ENCODE data around the gene CYFIP2.
A peak's percentile ranks its signal among the peaks of the same experiment; 100 is the strongest.

CYFIP2 gene

DNA sequence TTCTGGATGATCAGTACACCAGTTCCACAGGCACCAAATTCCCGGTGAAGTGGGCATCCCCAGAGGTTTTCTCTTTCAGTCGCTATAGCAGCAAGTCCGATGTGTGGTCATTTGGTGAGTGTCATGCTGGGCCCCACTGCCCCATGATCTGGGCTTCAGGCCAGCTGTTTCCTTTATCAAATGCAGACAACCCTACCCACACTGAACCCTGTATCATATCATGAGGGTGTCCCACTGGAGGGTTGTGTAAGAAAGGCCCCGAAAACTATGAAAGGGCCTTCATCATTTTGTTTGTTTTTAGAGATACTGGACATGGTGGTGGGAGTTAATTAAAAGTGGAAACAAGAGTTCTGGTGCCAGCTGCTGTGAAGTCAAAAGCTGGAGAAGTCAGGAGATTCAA lies 20.0 kb upstream of the CYFIP2 start:
- Mint-ChIP-seq H3K9me3 (no peaks in the 10 kb centered on the region), H3K36me3 (peaks cover 66% of the 10 kb centered on the region), H3K4me3 (no peak overlapping the region), H3K27me3 (no peaks in the 10 kb centered on the region), H3K27ac (peak overlapping the region; percentile 60), H3K4me1 (peaks cover 78% of the 10 kb centered on the region)

DNA sequence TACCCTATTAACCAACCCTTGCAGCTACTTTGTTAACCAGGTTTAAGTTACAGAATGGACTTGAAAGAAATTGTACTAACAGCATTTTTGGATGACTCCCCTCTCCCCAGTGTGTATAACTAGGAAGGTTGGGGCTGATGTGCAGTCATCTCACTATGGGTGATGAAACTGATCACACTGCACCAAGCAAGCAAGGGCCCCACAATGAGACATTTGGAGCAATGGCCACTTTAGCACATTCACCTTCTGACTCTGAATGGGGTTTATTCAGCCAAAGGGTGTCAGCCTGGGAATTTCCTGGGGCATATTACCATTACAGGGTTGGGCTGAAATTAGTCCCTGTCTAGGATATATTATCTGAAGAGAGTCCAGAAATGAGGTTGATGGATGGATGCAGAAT lies 18.7 kb upstream of the CYFIP2 start:
- peak overlapping the region; percentile 50 for H3K4me3 Mint-ChIP-seq
- H3K27me3 Mint-ChIP-seq, result no peaks in the 10 kb centered on the region
- H3K4me1 Mint-ChIP-seq, result peaks cover 88% of the 10 kb centered on the region
- peaks cover 67% of the 10 kb centered on the region for H3K36me3 Mint-ChIP-seq
- peak overlapping the region; percentile 89 for H3K27ac Mint-ChIP-seq
- no peaks in the 10 kb centered on the region for H3K9me3 Mint-ChIP-seq

DNA sequence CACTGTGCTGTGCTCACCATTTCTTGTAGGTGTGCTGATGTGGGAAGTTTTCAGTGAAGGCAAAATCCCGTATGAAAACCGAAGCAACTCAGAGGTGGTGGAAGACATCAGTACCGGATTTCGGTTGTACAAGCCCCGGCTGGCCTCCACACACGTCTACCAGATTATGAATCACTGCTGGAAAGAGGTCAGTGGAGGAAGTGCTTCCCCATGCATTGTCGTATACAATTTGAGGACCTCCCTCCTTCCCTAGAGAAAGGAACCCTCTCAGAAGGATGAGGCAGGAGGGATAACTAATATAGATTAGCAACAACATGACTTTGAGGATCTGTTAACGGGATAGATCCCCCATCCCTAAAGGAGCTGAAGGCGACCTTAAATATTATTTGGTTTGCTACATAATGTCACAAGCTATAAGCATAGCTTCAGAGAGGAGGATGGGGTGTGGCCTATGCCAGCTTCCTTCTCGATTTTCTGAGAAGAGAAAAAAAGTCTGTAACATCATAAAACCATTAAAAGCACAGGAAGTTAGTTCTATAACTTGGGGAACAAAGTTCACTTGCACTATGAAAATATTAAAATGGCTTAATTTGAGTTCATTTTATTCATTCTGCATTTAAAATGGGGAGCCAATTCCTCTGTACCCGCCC lies 17.0 kb upstream of the CYFIP2 start:
- H3K27me3 Mint-ChIP-seq, result no peaks in the 10 kb centered on the region
- H3K9me3 Mint-ChIP-seq, result no peaks in the 10 kb centered on the region
- H3K4me3 Mint-ChIP-seq, result peak overlapping the region; percentile 75
- H3K4me1 Mint-ChIP-seq, result peaks cover 94% of the 10 kb centered on the region
- H3K36me3 Mint-ChIP-seq, result peaks cover 72% of the 10 kb centered on the region
- peak overlapping the region; percentile 89 for H3K27ac Mint-ChIP-seq

DNA sequence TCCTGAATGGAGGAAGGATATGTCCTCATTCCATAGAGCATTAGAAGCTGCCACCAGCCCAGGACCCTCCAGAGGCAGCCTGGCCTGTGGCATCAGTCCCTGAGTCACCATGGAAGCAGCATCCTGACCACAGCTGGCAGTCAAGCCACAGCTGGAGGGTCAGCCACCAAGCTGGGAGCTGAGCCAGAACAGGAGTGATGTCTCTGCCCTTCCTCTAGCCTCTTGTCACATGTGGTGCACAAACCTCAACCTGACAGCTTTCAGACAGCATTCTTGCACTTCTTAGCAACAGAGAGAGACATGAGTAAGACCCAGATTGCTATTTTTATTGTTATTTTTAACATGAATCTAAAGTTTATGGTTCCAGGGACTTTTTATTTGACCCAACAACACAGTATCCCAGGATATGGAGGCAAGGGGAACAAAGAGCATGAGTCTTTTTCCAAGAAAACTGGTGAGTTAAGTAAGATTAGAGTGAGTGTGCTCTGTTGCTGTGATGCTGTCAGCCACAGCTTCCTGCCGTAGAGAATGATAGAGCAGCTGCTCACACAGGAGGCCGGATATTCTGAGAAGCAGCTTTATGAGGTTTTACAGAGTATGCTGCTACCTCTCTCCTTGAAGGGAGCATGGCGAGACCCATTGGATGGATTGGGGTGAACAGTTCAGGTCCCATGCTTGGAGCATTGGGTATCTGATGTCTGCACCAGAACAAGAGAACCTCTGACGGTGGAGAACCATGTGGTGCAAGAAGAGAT lies 13.0 kb upstream of the CYFIP2 start:
- H3K4me3 Mint-ChIP-seq, result peak overlapping the region; percentile 71
- peaks cover 7% of the 10 kb centered on the region for H3K9me3 Mint-ChIP-seq
- peak overlapping the region; percentile 95 for H3K27ac Mint-ChIP-seq
- peaks cover 65% of the 10 kb centered on the region for H3K36me3 Mint-ChIP-seq
- no peaks in the 10 kb centered on the region for H3K27me3 Mint-ChIP-seq
- H3K4me1 Mint-ChIP-seq, result peaks cover 98% of the 10 kb centered on the region

DNA sequence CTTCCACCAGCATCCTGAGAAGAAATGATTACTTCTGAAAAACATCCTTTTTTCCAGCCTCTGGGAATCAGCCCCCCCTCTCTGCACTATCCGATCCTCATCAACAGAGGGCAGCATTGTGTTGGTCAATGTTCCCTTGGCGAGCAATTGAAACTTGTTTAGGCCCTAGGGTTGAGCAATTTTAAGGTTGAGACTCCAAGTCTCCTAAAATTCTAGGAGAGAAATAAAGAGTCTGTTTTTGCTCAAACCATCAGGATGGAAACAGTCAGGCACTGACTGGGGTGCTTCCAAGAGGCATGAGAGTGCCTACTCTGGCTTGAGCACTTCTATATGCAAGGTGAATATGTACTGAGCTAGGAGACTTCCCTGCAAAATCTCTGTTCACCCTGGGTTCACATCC lies 12.4 kb upstream of the CYFIP2 start:
- H3K27me3 Mint-ChIP-seq, result no peaks in the 10 kb centered on the region
- peaks cover 7% of the 10 kb centered on the region for H3K9me3 Mint-ChIP-seq
- peaks cover 96% of the 10 kb centered on the region for H3K4me1 Mint-ChIP-seq
- peaks cover 60% of the 10 kb centered on the region for H3K36me3 Mint-ChIP-seq
- H3K27ac Mint-ChIP-seq, result peak overlapping the region; percentile 95
- peak overlapping the region; percentile 71 for H3K4me3 Mint-ChIP-seq

DNA sequence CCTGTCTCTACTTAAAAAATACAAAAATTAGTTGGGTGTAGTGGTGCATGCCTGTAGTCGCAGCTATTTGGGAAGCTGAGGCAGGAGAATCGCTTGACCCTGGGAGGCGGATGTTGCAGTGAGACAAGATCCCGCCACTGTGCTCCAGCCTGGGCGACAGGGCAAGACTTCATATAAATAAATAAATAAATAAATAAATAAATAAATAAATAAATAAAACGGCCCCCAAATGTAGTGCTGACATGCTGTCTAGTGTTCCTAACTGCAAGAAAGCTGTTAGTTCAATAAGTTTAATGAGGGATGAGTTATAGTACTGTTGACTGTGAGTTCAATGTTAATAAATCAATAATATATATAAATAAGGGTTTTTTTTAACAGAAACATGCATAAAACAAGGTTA lies 7.5 kb upstream of the CYFIP2 start:
- Mint-ChIP-seq H3K27ac (peak overlapping the region; percentile 46), H3K4me3 (no peak overlapping the region), H3K9me3 (peaks cover 7% of the 10 kb centered on the region), H3K27me3 (no peaks in the 10 kb centered on the region), H3K36me3 (peaks cover 26% of the 10 kb centered on the region), H3K4me1 (peaks cover 83% of the 10 kb centered on the region)

DNA sequence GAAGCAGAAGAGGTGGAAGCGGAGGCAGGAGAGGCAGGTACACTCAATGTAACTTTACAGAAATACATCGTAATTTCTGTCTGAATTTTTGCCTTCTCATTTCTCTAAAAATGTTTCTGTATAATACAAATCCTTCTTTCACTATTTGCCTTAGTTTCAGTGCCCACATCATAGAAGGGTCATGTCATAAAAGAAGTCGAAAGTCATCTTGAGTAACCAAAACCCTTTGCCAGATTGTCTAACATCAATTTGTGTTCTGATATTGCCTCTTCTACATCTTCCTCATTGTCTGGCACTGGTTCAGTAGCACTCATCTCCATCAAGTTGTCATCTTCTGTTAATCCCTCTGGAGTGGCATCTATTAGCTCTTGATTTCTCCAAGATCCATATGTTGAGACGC lies 6.2 kb upstream of the CYFIP2 start:
- Mint-ChIP-seq H3K36me3 (peaks cover 16% of the 10 kb centered on the region), H3K27me3 (no peaks in the 10 kb centered on the region), H3K9me3 (peaks cover 7% of the 10 kb centered on the region), H3K4me3 (no peak overlapping the region), H3K27ac (peak overlapping the region; percentile 85), H3K4me1 (peaks cover 83% of the 10 kb centered on the region)

DNA sequence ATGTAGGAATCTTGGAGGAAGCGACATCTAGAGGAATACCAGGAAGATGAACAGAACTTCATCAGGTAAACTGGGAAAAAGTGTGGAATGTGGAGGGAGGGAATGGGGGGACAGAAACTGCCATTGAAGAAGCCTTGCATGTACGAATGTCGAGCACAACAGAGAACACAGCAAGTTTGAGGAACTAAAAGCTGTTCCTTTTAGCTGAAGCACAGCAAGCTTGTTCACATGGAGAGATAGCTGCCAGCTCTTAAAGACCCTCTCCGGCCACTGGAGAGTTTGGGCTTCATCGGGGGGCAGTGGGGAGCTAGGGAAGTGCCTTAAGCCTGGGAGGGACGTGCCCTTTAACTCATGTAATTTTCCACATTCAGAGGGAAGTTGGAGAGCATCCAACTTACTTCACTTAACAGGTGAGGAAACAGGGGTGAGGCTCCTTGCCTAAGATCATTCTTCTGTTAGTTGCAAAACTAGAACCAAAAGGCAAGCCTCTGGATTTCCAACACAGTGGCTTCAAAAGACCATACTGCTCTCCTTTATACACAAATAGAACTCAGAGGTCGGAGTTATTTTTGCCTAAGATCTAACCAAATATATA lies 2.3 kb upstream of the CYFIP2 start:
- H3K27me3 Mint-ChIP-seq, result no peaks in the 10 kb centered on the region
- H3K9me3 Mint-ChIP-seq, result no peaks in the 10 kb centered on the region
- H3K4me1 Mint-ChIP-seq, result peaks cover 69% of the 10 kb centered on the region
- H3K4me3 Mint-ChIP-seq, result peak overlapping the region; percentile 28
- peaks cover under 1% of the 10 kb centered on the region for H3K36me3 Mint-ChIP-seq
- H3K27ac Mint-ChIP-seq, result peak overlapping the region; percentile 75

DNA sequence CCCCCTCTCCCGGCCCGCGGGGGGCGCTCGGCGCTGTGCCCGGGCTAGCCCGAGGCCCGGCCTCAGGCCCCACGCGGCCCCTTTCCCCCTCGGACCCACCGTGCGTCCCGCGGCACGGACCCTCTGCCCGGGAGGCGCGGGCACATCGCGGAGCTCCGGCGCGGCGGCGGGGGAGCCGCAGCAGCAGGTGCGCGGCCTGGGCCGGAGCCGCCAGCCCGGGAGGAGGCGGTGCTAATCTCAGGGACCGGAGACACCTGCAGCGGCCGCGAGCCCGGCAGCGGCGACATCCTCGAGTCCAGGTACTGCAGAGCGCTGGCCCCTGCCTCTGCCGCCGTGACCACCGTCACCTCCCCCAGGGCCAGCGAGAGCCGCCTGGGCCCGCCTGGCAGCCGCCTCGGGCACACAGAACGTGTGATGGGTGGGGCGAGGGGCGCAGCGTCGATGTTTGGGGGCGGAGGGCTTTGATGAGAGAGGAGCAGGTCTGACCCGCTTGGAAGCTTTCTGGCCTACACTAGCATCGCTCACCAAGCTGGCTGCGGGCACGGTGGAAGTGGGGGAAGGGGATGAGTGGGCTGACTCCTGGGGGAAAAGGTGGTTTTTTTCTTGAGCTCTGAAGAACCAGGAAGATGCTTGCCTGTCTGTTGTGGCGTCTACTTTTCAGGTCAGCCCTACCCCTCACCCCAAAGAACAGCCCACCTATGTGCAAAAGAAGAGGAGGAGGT lies 524 bp downstream of the CYFIP2 start:
- peak overlapping the region; percentile 96 for H3K27ac Mint-ChIP-seq
- peak overlapping the region; percentile 84 for H3K4me3 Mint-ChIP-seq
- peaks cover 10% of the 10 kb centered on the region for H3K36me3 Mint-ChIP-seq
- H3K9me3 Mint-ChIP-seq, result no peaks in the 10 kb centered on the region
- H3K4me1 Mint-ChIP-seq, result peaks cover 69% of the 10 kb centered on the region
- no peaks in the 10 kb centered on the region for H3K27me3 Mint-ChIP-seq

DNA sequence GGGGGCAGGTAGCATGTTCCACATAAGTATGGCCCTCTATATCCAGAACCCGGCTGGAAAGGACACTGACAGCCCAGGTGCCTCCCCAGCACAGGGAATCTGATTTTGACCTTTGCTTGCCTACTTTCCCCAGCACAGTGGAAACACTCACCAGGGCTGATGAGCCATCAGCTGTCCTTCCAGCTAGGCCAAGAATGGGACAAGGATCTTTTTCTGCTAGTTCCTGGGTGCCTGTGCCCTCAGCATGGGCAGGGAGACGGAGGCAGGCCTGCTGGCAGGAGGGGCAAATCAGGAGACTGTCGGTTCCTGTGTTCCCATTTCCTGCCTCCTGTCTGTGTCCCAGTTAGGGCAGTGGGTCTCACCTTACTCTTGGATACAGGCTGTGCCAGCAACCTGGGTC lies 1.1 kb downstream of the CYFIP2 start:
- peak overlapping the region; percentile 96 for H3K27ac Mint-ChIP-seq
- H3K4me1 Mint-ChIP-seq, result peaks cover 73% of the 10 kb centered on the region
- no peaks in the 10 kb centered on the region for H3K27me3 Mint-ChIP-seq
- peaks cover 14% of the 10 kb centered on the region for H3K36me3 Mint-ChIP-seq
- no peaks in the 10 kb centered on the region for H3K9me3 Mint-ChIP-seq
- peak overlapping the region; percentile 84 for H3K4me3 Mint-ChIP-seq

DNA sequence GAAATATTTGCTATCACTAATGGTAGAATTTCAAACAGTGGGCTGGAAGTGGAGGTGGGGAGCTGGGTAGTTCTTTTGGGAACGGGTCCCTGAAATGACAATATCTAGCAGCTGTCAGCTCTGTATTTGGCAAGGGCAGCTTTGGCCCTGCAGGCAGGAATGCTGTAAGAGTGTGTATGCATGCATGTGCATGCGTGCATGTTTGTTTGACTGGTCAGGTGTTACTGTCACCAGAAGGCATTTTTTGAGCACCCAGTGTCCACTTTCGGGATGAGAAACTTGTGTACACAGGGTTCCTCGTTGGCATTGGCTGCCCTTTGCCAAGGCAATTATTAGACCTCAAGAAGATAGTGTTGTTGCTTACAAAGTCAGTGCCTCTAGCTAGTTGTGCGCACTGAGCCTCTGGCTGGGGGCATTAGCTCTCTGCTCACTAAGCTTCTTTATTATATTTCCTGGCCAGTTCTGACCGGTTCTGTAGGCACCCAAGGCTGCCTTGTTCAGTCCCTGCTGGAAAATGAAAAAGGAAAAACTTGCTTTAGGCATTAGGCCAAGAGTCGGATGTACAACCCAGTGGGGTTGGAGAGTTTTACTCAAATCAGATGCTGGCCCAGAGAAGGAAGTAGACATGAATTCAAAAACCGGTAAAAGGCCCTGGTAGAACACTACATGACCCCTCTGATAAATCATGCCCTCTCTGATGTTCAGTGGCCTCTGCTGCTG lies 2.0 kb downstream of the CYFIP2 start:
- Mint-ChIP-seq H3K4me1 (peaks cover 81% of the 10 kb centered on the region), H3K9me3 (no peaks in the 10 kb centered on the region), H3K27ac (peak overlapping the region; percentile 96)

DNA sequence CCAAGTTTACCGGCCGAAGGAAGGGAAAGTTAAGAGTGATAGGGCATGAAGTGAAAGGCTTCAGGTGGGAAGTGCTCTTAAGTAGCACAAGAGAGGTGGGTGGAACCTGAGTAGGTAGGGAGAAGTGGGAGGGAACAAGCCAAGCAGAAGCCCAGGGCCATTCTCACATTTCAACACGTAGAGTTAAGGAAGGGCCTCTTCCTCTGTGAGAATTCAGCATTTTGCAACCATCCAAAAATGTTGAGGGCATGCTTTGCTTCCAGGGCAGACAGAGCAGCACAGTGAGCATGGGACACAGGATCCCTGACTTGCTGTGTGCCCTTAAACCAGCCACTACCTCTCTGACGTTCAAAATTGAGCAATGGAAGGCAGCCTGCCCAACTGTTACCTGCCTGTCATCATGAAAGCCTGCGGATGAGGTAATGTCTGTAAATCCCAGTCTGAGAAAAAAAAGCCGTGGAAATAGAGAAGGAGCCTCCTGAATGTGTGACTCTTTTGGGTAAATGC lies 3.3 kb downstream of the CYFIP2 start:
- peak overlapping the region; percentile 84 for H3K4me3 Mint-ChIP-seq
- no peaks in the 10 kb centered on the region for H3K27me3 Mint-ChIP-seq
- H3K27ac Mint-ChIP-seq, result peak overlapping the region; percentile 95
- H3K36me3 Mint-ChIP-seq, result peaks cover 14% of the 10 kb centered on the region
- H3K9me3 Mint-ChIP-seq, result no peaks in the 10 kb centered on the region
- peaks cover 81% of the 10 kb centered on the region for H3K4me1 Mint-ChIP-seq

More for the DNA sequence above, 2.0 kb downstream of the CYFIP2 start:
- Mint-ChIP-seq H3K36me3 (peaks cover 14% of the 10 kb centered on the region), H3K27me3 (no peaks in the 10 kb centered on the region), H3K4me3 (peak overlapping the region; percentile 84)

DNA sequence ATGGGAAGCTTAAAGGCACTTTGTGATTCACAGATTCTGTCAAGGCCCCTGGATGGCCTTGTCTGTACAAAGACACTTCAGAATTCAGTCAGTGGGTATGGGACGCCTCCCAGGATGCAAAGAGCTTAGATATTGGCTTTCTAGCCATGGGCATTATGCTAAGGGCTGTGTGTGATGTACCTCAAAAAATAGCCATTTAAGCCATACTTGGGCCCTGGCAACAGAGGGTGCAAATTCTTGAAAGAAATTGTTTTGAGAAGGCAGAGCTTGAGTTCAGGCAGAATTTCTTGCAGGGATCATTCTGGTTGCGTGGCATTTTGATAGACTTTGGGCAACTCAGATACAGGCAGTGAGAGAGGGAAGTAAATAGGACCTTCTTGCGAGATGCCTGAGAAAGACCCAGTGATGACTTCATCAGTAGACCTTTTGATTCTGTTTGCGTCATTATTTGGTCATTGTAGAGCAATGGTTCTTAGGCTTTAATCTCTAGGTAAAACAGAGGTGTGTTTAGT lies 3.9 kb downstream of the CYFIP2 start:
- Mint-ChIP-seq H3K4me1 (peaks cover 81% of the 10 kb centered on the region), H3K4me3 (peak overlapping the region; percentile 84), H3K27ac (peak overlapping the region; percentile 95), H3K9me3 (no peaks in the 10 kb centered on the region), H3K36me3 (peaks cover 14% of the 10 kb centered on the region), H3K27me3 (no peaks in the 10 kb centered on the region)

DNA sequence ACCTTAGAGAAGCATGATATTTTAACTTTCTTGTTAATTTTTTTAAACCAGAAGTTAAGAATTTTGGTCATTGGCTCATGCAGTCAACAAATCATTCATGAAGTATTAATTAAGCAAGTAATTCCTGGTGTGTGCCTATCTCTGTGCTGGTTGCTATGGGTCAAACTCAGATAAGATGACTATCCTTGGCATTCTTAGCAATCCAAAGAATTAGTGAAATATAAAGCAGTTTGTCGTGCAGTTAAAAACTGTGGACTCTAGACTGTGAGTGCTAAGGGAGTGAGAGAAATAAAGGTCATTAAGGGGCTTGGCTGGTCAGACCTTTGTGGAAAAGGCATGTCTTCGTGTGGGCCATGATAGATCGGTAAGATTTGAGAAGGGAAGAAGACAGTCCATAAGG lies 4.8 kb downstream of the CYFIP2 start:
- Mint-ChIP-seq H3K4me1 (peaks cover 82% of the 10 kb centered on the region), H3K27me3 (no peaks in the 10 kb centered on the region), H3K27ac (peak overlapping the region; percentile 95), H3K9me3 (no peaks in the 10 kb centered on the region), H3K4me3 (peak overlapping the region; percentile 84), H3K36me3 (peaks cover 17% of the 10 kb centered on the region)
